Measurements from ENCODE around the gene MXRA7. TPM values are rescaled to one million over a fixed set of nuclear protein-coding genes. Genes with fewer than 3 reads are reported as not detected.
"Not testable (repeated sequence)": the region's sequence is repeated elsewhere in the genome, so short reads cannot be mapped to it uniquely, and the experiment has no call there.

MXRA7 gene
- total RNA-seq, 2 experiments from 2014 or later: 8.4 to 8.6 TPM

DNA sequence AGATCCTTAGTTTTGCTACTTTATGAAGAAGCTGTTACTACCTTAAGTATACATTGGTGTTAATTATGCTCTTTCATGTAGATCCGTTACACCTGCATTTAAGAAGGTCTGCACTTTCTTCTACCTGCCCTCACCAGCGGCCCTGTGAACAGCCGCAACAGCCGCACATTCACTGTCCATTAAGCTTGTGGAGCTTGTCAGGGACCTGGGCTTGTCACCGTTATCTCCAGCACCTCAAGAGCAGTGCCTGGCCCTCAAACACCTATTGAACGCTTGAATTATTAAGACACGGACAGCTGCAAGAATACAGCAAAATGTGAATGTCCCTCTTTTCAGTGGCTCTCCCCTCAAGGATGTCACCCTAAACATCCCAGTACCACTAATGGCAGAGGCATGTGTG lies 3.0 kb upstream of the MXRA7 start:
- H3K4me3 Mint-ChIP-seq: no peak overlapping the region
- TF ChIP-seq, protein P1, sequence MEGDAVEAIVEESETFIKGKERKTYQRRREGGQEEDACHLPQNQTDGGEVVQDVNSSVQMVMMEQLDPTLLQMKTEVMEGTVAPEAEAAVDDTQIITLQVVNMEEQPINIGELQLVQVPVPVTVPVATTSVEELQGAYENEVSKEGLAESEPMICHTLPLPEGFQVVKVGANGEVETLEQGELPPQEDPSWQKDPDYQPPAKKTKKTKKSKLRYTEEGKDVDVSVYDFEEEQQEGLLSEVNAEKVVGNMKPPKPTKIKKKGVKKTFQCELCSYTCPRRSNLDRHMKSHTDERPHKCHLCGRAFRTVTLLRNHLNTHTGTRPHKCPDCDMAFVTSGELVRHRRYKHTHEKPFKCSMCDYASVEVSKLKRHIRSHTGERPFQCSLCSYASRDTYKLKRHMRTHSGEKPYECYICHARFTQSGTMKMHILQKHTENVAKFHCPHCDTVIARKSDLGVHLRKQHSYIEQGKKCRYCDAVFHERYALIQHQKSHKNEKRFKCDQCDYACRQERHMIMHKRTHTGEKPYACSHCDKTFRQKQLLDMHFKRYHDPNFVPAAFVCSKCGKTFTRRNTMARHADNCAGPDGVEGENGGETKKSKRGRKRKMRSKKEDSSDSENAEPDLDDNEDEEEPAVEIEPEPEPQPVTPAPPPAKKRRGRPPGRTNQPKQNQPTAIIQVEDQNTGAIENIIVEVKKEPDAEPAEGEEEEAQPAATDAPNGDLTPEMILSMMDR (IDR thresholded peaks at IDR 0.05): no peak
- ChIA-PET POLR2A (interaction anchor here (0.6 to 10.1 kb wide), 6 partner anchors 9 to 749 kb away, joined by 3 to 111 read pairs (median 4); partner anchors contain the start of genes JMJD6, METTL23, MFSD11 and SRSF2), CTCF (interaction anchor here (0.7 to 6.8 kb wide), 25 partner anchors 9 to 343 kb away, joined by 3 to 83 read pairs (median 5); partner anchors contain the start of genes JMJD6, METTL23 and MFSD11)
- intact Hi-C loops (cut with micrococcal nuclease): no loop called here
- no peak for ATAC-seq
- peaks cover 47% of the 10 kb centered on the region for H3K36me3 Mint-ChIP-seq (ENCODE audit: low read depth)
- DNase-seq: no peak
- H3K27ac Mint-ChIP-seq: peak overlapping the region; percentile 1
- H3K9me3 Mint-ChIP-seq: no peaks in the 10 kb centered on the region
- peaks cover 64% of the 10 kb centered on the region for H3K4me1 Mint-ChIP-seq (ENCODE audit: low read depth)
- no peaks in the 10 kb centered on the region for H3K27me3 Mint-ChIP-seq

- ChIA-PET CTCF (interaction anchor here (0.8 to 6.8 kb wide), 10 partner anchors 9 to 344 kb away, joined by 3 to 83 read pairs (median 6); partner anchors contain the start of genes JMJD6 and METTL23), POLR2A (interaction anchor here (1.4 to 10.1 kb wide), 3 partner anchors 15 to 41 kb away, joined by 3 to 111 read pairs (median 76); partner anchors contain the start of genes JMJD6, METTL23, MFSD11 and SRSF2)
- H3K9me3 Mint-ChIP-seq; DNase-seq; H3K27me3 Mint-ChIP-seq; H3K4me3 Mint-ChIP-seq; H3K27ac Mint-ChIP-seq; ATAC-seq; intact Hi-C loops (cut with micrococcal nuclease): not testable (repeated sequence)
- peaks cover 55% of the 10 kb centered on the region for H3K4me1 Mint-ChIP-seq (ENCODE audit: low read depth)
- H3K36me3 Mint-ChIP-seq (ENCODE audit: low read depth): peaks cover 36% of the 10 kb centered on the region
Observed at GRCh38 chr17:76712321-76712720, 1.6 kb upstream of the MXRA7 start.

GRCh38 chr17:76709951-76710862 lies 558 bp downstream of the MXRA7 start:
- Mint-ChIP-seq H3K36me3 (ENCODE audit: low read depth) (peaks cover 17% of the 10 kb centered on the region), H3K4me3 (peak overlapping the region; percentile 70), H3K4me1 (ENCODE audit: low read depth) (peaks cover 34% of the 10 kb centered on the region)
- ATAC-seq: peak; percentile 21
- DNase-seq; H3K27me3 Mint-ChIP-seq; H3K9me3 Mint-ChIP-seq; intact Hi-C loops (cut with micrococcal nuclease); H3K27ac Mint-ChIP-seq: not testable (repeated sequence)
- CTCF ChIA-PET: interaction anchor here (0.9 to 1.8 kb wide), 4 partner anchors 29 to 377 kb away, joined by 3 to 7 read pairs (median 4); no protein-coding TSS in a partner anchor
- POLR2A ChIA-PET: interaction anchor here (0.6 to 10.1 kb wide), 7 partner anchors 13 to 780 kb away, joined by 3 to 111 read pairs (median 3); partner anchors contain the start of genes JMJD6, METTL23, MFSD11 and SRSF2

- POLR2A ChIA-PET: interaction anchor here (1.0 to 2.2 kb wide), 3 partner anchors 13 to 152 kb away, joined by 3 to 7 read pairs (median 3); no protein-coding TSS in a partner anchor
- DNase-seq (no peak), ATAC-seq (no peak)
- intact Hi-C loops (cut with micrococcal nuclease): no loop called here
- H3K27ac Mint-ChIP-seq: no peak overlapping the region
- CTCF ChIA-PET: interaction anchor here (0.9 to 1.8 kb wide), 6 partner anchors 8 to 377 kb away, joined by 3 to 6 read pairs (median 3); no protein-coding TSS in a partner anchor
- peak overlapping the region; percentile 70 for H3K4me3 Mint-ChIP-seq
- no peaks in the 10 kb centered on the region for H3K27me3 Mint-ChIP-seq
- peaks cover 13% of the 10 kb centered on the region for H3K36me3 Mint-ChIP-seq (ENCODE audit: low read depth)
- peaks cover 28% of the 10 kb centered on the region for H3K4me1 Mint-ChIP-seq (ENCODE audit: low read depth)
- TF ChIP-seq, protein P1 (IDR thresholded peaks at IDR 0.05): no peak
- H3K9me3 Mint-ChIP-seq: no peaks in the 10 kb centered on the region
Observed at GRCh38 chr17:76709077-76709950, 1.5 kb downstream of the MXRA7 start.

DNA sequence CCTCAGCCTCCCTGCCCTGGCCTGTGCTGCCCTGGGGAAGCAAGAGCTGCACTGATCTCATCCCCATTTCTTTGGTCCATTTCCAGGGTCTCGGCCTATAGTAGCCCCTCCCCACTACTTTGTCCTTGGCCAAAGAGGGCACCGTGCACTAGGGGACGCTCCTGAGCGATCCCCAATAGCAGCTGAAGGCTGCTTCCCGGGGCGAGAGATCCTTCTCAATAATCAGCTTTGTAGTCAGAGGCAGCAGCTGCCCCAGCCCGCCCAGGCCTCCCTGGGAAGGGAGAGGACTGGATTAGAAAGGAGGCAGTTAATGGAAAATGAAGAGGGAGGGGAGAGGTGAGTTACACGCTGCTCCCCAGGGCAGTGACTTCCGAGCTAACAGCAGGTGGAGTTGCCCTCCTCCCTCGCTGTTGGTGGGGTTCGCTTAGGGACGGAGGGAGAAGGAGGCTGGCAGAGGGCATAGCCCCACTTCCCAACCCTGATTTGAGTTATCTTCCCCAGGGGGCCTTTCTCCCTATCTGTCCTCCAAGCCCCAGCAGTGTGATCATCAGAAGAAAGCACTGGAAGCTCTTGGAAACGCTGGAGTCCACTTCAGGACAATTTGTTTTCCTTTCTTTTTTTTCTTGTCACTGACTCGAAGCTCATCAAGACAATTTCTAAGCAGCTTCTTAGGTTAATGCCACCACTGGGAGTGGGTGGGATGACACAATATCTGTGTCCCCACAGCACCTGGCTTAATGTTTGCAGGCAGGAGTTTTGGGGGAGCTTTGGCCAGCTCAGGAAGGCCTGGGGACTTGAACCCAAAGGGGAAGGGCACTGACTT lies 2.6 kb downstream of the MXRA7 start:
- POLR2A ChIA-PET: interaction anchor here (0.7 to 2.2 kb wide), 2 partner anchors 14 to 147 kb away, joined by 3 to 7 read pairs; no protein-coding TSS in a partner anchor
- DNase-seq: no peak
- CTCF ChIA-PET: interaction anchor here (0.8 to 1.2 kb wide), 4 partner anchors 9 to 150 kb away, joined by 3 read pairs; no protein-coding TSS in a partner anchor
- Mint-ChIP-seq H3K27me3 (no peaks in the 10 kb centered on the region), H3K27ac (no peak overlapping the region), H3K4me3 (no peak overlapping the region), H3K9me3 (no peaks in the 10 kb centered on the region), H3K36me3 (ENCODE audit: low read depth) (peaks cover 2% of the 10 kb centered on the region), H3K4me1 (ENCODE audit: low read depth) (peaks cover 17% of the 10 kb centered on the region)
- TF ChIP-seq, protein P1 (IDR thresholded peaks at IDR 0.05): no peak
- no peak for ATAC-seq
- intact Hi-C loops (cut with micrococcal nuclease): no loop called here

Data from activated CD8-positive, alpha-beta T cell treated with anti-CD3 and anti-CD28 coated beads for 36 hours (primary cell).